ENCODE measurements around the gene PPP2R2D.
"Not testable (repeated sequence)": the region's sequence is repeated elsewhere in the genome, so short reads cannot be mapped to it uniquely, and the experiment has no call there.

The PPP2R2D gene

DNA sequence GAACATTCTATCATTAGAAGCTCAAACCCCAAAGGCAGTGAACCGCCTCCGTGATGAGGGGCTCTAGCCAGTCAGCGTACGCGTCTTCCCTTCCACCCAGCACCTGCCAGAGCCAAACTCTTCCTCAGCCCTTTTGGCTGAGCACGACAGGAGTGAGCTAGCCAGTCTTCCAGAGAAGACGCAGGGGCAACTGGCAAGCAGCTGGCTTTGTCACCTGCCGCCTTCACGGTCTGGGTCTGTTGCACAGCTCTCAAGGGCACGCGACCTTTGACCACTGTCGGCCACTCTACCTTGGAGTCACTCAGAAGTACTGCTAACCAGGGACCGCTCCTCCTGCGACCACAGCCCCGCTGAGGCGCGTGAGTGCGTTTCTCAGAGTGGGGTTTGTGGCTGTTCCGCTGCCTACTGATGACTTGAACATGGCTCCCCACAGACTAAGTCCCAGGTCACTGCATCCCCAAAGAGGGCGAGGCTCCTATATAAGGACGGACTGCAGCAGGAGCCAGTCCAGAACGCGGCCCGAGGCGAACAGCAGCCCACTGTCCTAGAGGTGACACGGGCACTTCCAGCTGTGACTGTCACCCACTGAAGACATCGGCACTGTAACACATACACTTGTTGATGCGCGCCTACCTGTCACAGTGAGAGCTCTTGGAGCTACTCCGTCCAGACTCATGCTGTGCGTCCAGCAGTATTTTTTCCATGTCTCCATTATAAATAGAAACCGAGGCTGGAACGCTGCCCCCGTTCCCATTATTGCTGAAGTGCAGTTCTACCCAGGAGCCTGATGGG is 72.5 kb downstream of the PPP2R2D start:
- DNase-seq (ENCODE audit: low read depth in 2 of 3, low spot score in 1 of 3), result no peak

DNA sequence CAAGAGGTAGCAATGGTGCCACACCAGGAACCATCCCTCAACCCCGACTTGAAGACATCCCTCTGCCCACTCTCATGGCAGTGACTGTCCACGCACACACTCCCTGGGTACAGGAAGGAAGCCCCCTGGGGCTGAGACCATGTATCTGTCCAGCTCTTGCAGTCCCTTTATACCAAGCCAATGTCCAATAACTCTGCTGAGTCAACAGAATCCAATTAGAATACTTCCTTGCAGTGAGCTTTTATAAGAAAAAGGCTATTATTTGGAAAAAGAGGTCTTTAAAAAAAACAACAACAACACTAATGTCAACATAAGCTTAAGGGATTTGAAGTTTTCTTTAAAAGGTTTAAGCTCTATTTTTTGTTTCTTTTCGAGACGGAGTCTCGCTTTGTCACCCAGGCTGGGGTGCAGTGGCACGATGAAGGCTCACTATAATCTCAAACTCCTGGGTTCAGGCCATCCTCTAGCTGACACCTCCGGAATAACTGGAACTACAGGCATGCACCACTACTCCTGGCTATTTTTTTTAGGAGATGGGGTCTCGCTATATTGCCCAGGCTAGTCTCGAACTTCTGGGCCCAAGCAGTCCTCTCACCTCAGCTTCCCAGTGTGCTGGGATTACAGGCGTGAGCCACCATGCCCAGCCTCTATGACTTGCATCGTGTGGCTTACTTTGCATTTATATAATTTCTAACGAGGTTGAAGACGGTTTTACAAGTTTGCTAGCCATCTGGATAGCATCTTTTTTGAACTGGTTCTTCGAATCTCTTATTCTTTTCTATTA is 73.4 kb downstream of the PPP2R2D start:
- DNase-seq (ENCODE audit: low read depth in 2 of 3, low spot score in 1 of 3), result no peak

DNA sequence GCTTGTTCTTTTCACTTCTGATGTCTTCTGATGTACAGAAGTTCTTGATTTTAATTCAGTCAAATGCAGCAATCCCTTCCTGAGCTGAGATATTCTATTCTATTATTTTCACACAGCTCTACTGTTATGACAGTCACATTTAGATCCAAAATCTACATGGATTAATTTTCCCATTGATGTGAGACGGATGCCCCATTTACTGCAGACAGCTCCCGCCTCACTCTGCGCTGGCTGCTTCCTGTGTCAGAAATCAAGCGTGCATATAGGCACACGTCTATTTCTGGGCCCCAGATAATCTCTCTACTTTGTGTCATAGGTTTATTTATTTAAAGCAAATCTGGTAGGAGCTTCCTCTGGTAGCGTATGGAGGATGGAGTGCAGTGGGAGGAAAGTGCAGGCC is 74.2 kb downstream of the PPP2R2D start:
- no peak for DNase-seq (ENCODE audit: low read depth in 2 of 3, low spot score in 1 of 3)

DNA sequence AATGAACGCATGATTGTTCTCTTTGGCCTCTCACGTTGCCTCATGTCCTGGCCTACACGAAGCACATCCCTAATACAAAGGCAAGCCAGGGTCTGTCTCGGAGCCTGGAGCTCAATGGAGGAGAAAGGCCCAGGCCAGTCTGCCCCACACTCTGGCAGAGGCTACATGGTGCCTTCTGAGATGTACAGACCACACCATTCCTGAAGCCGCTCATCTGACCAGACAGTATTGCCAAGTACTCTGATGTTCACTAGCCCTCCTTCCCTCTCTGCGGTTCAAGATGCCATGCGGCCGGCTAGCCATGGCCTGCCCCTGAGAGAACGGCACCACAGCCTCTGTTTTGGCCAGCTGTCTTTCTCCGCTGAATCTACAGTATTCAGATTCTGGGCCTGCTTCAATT is 75.0 kb downstream of the PPP2R2D start:
- DNase-seq (ENCODE audit: low read depth in 2 of 3, low spot score in 1 of 3), result no peak

DNA sequence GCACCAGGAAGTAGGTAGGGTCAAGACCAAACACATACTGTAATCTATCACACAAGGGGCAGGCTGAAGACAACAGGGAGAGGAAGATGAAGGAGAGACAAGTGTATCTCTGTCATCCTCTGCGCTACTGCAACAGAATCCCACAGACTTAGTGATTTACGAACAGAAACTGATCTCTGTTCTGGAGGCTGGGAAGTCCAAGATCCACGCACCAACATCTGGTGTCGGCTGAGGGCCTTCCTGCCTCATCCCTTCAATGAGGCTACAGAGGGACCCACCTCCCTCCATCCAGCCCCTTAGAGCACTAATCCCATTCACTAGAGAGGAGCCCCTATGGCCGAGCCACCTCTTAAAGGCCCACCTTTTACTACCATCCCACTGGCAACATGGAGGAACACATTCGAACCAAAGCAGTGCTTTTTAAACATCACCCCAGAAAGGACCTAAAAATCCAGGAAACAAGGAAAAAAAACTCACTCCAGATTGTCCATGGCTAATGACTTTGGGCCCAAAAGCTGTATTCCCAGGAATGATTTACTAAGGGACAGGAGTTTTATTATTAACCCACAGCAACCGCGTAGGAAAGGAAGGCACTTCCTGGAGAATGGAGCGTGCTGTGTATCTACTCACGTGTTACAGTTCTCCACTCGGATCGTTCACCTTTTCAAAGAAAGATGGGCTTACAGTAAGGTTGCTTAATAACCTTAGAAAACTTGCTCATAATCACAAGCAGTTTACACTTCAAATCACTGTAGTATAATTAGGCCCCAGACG is 76.7 kb downstream of the PPP2R2D start:
- no peak for DNase-seq (ENCODE audit: low read depth in 2 of 3, low spot score in 1 of 3)

DNA sequence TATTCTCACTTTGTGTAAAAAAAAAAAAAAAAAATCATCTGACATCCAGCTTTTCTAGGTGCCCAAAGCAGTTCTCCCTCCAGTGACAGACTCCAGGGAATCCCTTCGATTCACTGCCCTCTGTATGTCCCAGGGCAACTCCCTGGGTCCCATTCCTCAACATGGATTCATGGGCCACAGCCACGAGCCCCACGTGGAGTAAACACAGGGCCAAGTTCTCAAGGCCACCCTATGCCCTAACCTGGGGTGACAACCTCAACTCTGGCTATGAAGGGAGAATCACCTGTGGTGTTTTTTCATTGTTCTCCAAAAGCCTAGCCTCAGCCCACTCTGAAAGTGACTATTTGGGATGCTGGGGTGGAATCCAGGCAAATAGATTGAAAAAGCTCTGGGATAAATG is 77.6 kb downstream of the PPP2R2D start:
- DNase-seq (ENCODE audit: low read depth in 2 of 3, low spot score in 1 of 3), result no peak

DNA sequence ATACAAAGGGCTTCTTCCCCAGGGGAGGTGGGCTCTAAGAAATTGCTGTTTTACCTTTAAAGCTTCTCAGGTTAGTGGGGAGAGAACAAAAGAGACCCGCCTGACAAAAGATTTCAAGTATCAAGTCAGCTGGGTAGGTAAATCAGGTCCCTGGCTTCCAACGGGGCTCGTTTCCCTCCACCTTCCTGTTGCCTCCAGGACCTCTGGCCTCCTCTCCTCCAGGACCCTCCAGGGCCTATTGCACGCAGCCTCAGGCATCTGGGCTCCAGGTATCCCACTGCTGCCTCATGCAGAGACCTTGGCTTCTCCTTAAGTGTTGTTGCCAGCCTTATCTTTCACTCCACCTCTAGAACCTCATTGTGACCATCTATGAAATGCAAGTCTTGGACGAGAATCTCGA is 78.0 kb downstream of the PPP2R2D start:
- no peak for DNase-seq (ENCODE audit: low read depth in 2 of 3, low spot score in 1 of 3)

DNA sequence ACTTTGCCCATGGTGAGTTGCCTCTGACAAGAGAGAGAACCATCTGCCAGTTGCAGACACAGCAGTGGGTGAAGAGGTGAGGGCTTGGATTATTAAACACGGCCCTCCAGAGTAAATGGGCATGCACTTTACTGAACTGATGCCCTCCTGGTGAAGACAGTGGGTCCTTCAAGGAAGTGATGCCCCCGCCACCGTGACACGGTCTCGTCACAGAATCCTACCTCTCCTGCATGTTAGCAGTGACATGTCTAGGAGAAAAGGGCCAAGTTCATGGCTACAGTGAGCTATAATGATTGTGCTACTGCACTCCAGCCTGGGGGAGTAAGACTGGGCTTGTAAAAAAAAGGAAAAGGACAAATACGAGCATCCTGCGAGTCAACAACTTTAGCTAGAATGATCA is 78.5 kb downstream of the PPP2R2D start:
- no peak for DNase-seq (ENCODE audit: low read depth in 2 of 3, low spot score in 1 of 3)

DNA sequence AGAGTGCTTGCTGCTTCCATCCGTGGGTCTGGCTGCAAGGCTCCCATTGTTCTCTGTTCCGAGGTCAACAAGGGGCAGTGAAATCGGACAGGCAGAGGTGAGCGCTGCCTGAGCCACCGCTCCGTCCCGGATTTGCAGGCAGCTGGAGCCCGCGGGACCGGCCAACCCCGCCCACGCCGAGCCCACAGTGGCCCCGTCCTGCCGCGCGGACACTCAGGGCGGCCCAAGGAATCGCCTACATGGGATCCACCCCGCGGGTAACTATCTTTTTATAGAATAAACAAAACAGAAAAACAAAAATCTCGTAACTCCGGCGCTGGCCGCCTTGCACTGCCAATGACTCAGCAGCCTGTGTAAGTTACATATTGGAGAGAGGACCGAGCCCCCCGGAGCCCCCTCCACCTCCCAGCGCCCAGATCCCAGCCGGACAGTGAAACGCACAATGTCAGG is 79.0 kb downstream of the PPP2R2D start:
- no peak for DNase-seq (ENCODE audit: low read depth in 2 of 3, low spot score in 1 of 3)

DNA sequence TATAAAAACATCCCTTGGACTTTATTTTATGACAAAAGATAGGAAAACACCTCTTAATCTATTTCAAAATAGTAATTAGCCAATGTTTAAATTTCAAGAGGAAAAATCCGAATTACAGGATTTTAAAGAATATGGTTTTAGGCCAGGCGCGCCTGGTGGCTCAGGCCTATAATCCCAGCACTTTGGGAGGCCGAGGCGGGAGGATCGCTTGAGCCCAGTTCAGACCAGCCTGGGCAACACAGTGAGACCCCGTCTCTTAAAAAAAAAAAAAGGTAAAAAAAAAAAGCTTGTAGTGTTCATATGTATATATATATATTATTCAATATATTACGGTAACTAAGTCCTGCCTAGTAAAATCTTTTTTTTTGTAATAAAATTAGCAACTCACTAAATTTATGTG is 79.5 kb downstream of the PPP2R2D start:
- DNase-seq (ENCODE audit: low read depth in 2 of 3, low spot score in 1 of 3), result no peak

DNA sequence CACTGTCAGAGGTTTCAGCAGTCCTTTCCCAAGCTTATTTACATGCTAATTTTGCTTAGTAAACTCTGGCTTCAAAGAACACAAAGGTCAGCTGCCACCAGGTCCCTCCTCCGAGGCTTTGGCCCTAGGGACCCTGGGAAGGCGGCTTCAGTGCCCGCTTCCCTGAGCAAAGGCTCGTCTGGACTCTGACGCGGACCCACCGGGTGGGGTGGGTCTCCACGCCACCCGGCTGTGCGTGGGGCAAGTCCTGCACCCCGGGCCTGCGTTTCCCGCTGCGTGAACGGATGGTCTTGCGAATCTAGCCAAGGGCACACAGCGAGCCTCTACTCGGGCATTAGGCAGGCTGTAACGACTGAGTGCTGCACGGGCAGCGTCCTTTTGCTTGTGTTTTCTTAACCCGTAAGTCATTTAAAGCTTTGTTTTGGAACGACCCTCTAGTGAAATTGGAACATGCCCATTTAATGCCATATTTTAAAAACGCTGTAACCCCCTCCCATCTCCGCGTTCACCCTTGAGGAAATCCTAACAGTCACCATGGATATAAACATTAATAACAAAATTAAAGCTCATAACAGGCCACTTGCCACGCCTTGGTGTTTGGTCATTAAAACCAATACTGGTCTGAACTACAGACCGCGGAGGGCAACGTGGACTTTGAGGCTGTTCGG is 80.1 kb downstream of the PPP2R2D start:
- DNase-seq (ENCODE audit: low read depth in 2 of 3, low spot score in 1 of 3), result no peak

DNA sequence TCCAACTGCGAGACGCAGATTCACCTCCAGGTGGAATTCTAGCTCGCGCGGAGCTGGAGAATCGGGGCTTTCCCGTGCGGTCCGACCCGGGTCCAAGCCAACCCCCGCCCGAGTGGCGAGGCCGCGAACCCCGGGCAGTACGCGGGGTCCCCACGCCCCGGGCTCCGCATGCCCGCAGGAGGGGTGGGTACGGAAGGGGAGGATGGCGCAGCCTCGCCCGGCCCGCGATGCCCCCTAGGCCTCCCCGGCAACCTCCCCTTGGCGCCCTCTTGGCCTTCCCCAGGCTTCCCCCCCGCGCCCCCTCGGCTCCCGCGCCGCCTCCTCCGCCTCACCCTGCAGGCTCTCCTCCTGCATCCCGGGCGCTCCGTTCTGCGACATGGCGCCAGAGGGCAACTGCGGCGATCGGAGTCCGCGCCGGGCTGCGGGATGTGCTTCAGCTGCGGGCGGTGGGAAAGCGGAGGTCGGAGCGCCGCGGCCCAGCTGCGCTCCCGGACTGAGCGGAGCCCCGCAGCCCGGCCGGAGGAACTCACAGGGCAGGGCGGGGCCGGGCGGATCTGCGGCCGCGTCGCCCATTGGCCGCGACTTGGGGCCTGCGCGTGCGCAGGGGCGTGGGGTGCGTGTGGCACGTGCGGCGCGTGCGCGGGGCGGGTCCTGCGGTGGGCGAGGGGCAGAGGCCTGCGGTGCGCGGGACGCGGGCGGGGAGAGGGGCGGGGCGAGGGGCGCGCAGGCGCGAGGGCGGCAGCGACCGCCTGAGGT is 80.8 kb downstream of the PPP2R2D start, which contains the start of gene BNIP3:
Gene BNIP3, minus strand, starts transcription at position 495 of the 756 bp plus-strand sequence. Its CDS starts 117 bp downstream, at position 378.
- peak; percentile 87 to 96 (median 90) for DNase-seq (ENCODE audit: low read depth in 2 of 3, low spot score in 1 of 3)

DNA sequence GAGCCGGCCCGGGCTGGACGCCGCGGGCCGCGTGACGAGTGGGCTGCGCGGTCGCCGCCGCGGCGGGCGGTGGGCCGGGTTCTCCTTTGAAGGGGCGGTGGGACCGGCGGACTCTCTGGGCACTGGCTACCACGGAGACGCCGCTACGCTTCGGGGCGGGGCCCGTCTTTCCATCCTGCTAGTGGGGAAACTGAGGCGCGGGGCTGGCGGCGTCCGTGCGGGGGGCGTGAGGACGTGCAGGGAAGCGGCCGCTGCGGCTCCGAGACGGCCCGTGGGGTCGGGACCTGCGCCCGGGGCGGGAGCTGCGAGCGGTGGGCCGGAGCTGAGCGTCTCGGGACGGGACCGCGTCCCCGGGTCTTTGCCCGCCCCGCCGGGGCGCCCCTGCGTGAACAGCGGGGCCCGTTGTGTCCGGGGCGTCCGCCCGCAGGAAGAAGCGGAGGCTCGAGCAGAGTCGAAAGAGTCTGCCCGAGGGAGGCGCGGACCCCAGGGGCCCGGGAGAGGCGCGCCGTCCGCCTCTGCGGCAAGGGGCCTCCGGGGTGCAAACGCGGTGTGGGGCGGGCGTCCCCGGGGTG is 81.5 kb downstream of the PPP2R2D start:
- no peak for DNase-seq (ENCODE audit: low read depth in 2 of 3, low spot score in 1 of 3)

DNA sequence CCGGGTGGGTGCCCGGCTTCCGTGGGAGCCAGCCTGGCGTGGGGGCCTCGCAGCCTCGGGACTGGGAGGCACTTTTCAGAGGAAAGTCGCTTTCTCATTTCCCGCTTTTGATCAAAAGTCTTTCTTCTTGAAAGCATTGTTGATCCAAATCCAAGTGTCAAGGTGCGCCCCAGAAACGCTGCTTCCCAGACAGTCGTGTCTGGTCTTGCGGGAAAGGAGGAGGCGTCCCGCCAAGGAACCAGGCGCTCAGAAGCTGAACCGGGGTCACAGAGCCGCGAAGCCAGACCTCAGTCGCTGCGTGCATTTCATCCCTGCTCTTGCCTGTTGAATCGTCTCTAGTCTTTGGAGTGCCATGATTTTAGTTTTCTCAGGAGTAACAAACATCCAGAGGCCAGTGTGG is 82.0 kb downstream of the PPP2R2D start:
- DNase-seq (ENCODE audit: low read depth in 2 of 3, low spot score in 1 of 3), result no peak

DNA sequence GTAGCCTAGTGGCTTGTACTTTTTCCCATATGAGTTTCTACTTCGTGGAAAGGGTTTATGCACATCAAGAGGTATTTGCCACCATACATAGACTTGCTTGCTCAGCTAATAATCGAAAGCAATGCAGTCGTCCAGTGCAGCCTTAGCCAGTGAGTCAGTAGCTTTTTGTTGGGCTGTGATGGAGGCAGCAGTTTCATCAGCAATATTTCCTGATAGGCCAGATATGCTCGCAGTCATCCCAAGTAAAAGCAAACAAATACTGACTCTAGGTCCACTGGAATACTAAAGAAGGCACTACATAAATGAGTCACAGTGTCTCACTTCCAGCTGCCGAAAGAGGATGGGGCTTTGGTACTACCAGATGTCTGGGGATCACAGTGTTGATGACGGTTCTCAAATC is 83.0 kb downstream of the PPP2R2D start:
- DNase-seq (ENCODE audit: low read depth in 2 of 3, low spot score in 1 of 3), result no peak

DNA sequence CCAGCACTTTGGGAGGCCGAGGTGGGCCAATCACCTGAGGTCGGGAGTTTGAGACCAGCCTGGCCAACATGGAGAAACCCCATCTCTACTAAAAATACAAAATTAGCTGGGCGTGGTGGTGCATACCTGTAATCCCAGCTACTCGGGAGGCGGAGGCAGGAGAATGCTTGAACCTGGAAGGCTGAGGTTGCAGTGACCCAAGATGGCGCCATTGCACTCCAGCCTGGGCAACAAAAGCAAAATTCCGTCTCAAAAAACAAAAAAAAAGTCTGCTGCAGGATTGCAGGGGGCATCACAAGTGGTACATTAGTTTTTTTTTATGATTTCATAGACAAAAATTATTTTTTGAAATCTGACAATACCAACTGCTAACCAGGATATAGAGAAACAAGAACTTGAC is 86.0 kb downstream of the PPP2R2D start:
- DNase-seq (ENCODE audit: low read depth in 2 of 3, low spot score in 1 of 3), result not testable (repeated sequence)

DNA sequence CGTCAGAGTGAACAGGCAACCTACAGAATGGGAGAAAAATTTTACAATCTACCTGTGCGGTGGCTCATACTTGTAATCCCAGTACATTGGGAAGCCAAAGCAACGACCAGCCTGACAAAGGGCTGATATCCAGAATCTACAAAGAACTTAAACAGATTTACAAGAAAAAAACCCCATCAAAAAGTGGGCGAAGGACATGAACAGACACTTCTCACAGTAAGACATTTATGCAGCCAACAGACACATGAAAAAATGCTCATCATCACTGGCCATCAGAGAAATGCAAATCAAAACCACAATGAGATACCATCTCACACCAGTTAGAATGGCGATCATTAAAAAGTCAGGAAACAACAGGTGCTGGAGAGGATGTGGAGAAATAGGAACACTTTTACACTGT is 86.5 kb downstream of the PPP2R2D start:
- not testable (repeated sequence) for DNase-seq (ENCODE audit: low read depth in 2 of 3, low spot score in 1 of 3)

DNA sequence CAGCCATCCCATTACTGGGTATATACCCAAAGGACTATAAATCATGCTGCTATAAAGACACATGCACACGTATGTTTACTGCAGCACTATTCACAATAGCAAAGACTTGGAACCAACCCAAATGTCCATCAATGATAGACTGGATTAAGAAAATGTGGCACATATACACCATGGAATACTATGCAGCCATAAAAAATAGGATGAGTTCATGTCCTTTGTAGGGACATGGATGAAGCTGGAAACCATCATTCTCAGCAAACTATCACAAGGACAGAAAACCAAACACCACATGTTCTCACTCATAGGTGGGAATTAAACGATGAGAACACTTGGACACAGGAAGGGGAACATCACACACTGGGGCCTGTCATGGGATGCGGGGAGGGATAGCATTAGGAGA is 87.0 kb downstream of the PPP2R2D start:
- DNase-seq (ENCODE audit: low read depth in 2 of 3, low spot score in 1 of 3), result not testable (repeated sequence)

DNA sequence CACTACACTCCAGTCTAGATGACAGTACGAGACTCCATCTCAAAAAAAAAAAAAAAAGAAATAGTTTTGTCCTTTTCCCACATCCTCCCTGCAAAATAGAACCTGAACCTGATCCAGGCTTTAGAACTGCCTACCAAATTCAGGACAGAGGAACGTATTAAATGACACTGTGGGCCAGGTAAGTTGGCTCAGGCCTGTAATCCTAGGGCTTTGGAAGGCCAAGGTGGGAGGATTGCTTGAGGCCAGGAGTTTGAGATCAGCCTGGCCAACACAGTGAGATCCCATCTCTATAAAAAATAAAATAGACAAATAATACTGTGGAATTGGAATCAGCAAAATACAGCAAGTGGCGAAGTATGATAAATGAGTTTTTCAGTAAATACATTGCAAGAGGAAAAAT is 90.9 kb downstream of the PPP2R2D start:
- DNase-seq (ENCODE audit: low read depth in 2 of 3, low spot score in 1 of 3), result no peak

DNA sequence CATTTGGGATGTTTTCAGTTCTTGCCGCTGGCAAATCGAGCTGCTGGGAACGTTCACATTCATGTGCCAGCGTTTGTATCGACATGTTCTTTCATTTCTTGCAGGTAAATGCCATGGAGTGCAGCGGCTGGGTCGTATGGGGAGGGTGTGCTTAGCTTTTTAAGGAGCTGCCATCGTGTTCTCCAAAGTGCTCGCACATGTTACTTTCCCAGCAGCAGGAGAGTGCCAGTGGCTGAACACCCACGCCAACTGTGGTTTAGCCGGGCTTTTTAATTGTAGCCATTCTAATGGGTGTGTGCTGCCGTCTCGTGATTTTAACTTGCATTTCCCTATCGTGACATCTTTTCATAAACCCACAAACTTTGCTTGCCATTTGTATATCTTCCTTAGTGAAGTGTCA is 92.5 kb downstream of the PPP2R2D start:
- DNase-seq (ENCODE audit: low read depth in 2 of 3, low spot score in 1 of 3), result no peak
